ENCODE data around the gene DZIP1L. TPM values are rescaled to one million over a fixed set of nuclear protein-coding genes. Genes with fewer than 3 reads are reported as not detected.

Gene DZIP1L
- total and polyA plus RNA-seq, 2 experiments from 2014 or later = 10.6 to 19.5 TPM

DNA sequence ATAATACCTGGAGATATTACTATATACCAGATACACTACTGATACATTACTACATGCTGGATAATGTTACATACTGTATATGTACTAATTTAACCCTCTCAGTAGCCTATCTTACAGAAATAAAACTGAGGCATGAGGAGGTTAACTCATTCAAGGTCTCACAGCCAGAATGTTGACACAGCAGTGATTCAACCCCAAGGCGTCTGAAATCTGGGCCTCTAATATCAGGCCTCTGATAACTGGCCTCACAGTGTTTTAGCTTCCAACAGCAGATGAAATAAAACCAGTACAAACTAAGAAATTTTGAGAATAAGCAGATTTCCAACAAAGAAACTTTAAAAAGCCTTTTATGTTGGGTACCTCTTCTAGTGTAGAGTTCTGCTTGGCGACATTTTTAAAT is 23.4 kb downstream of the DZIP1L start:
- no peak overlapping the region for H3K4me3 ChIP-seq
- no peak overlapping the region for H2AFZ ChIP-seq
- no peaks in the 10 kb centered on the region for H3F3A ChIP-seq (replicated peaks; ENCODE audit: low read depth)
- H3K27ac Mint-ChIP-seq = no peak overlapping the region
- peaks cover 5% of the 10 kb centered on the region; the same call in 2 of the 3 replicates for H3K4me1 Mint-ChIP-seq
- H3K27ac ChIP-seq (ENCODE audit: low read depth) = no peak overlapping the region
- ATAC-seq (no peak), DNase-seq (ENCODE audit: low spot score) (no peak)
- peaks cover 37% of the 10 kb centered on the region for H3K36me3 Mint-ChIP-seq (ENCODE audit: low read depth)
- H3K4me3 Mint-ChIP-seq = no peak overlapping the region
- H3K27me3 Mint-ChIP-seq (ENCODE audit: insufficient read depth, low read depth, poor library complexity) = peaks cover 2% of the 10 kb centered on the region
- 0 out of 2 replicates have a peak, but pooled peaks cover 6% of the 10 kb centered on the region for H3K36me3 ChIP-seq (ENCODE audit: insufficient read depth)
- no peaks in the 10 kb centered on the region for H3K27me3 ChIP-seq (ENCODE audit: insufficient read depth)
- no peak overlapping the region for H3K4me2 ChIP-seq
- no peaks in the 10 kb centered on the region for H3K79me2 ChIP-seq (replicated peaks; ENCODE audit: insufficient read depth)
- TF ChIP-seq JUNB (IDR thresholded peaks at IDR 0.05; ENCODE audit: unreplicated experiment) = no peak
- TF ChIP-seq ZNF114 (CRISPR knock-in tag; IDR thresholded peaks at IDR 0.05) = no peak
- TF ChIP-seq, protein P1, sequence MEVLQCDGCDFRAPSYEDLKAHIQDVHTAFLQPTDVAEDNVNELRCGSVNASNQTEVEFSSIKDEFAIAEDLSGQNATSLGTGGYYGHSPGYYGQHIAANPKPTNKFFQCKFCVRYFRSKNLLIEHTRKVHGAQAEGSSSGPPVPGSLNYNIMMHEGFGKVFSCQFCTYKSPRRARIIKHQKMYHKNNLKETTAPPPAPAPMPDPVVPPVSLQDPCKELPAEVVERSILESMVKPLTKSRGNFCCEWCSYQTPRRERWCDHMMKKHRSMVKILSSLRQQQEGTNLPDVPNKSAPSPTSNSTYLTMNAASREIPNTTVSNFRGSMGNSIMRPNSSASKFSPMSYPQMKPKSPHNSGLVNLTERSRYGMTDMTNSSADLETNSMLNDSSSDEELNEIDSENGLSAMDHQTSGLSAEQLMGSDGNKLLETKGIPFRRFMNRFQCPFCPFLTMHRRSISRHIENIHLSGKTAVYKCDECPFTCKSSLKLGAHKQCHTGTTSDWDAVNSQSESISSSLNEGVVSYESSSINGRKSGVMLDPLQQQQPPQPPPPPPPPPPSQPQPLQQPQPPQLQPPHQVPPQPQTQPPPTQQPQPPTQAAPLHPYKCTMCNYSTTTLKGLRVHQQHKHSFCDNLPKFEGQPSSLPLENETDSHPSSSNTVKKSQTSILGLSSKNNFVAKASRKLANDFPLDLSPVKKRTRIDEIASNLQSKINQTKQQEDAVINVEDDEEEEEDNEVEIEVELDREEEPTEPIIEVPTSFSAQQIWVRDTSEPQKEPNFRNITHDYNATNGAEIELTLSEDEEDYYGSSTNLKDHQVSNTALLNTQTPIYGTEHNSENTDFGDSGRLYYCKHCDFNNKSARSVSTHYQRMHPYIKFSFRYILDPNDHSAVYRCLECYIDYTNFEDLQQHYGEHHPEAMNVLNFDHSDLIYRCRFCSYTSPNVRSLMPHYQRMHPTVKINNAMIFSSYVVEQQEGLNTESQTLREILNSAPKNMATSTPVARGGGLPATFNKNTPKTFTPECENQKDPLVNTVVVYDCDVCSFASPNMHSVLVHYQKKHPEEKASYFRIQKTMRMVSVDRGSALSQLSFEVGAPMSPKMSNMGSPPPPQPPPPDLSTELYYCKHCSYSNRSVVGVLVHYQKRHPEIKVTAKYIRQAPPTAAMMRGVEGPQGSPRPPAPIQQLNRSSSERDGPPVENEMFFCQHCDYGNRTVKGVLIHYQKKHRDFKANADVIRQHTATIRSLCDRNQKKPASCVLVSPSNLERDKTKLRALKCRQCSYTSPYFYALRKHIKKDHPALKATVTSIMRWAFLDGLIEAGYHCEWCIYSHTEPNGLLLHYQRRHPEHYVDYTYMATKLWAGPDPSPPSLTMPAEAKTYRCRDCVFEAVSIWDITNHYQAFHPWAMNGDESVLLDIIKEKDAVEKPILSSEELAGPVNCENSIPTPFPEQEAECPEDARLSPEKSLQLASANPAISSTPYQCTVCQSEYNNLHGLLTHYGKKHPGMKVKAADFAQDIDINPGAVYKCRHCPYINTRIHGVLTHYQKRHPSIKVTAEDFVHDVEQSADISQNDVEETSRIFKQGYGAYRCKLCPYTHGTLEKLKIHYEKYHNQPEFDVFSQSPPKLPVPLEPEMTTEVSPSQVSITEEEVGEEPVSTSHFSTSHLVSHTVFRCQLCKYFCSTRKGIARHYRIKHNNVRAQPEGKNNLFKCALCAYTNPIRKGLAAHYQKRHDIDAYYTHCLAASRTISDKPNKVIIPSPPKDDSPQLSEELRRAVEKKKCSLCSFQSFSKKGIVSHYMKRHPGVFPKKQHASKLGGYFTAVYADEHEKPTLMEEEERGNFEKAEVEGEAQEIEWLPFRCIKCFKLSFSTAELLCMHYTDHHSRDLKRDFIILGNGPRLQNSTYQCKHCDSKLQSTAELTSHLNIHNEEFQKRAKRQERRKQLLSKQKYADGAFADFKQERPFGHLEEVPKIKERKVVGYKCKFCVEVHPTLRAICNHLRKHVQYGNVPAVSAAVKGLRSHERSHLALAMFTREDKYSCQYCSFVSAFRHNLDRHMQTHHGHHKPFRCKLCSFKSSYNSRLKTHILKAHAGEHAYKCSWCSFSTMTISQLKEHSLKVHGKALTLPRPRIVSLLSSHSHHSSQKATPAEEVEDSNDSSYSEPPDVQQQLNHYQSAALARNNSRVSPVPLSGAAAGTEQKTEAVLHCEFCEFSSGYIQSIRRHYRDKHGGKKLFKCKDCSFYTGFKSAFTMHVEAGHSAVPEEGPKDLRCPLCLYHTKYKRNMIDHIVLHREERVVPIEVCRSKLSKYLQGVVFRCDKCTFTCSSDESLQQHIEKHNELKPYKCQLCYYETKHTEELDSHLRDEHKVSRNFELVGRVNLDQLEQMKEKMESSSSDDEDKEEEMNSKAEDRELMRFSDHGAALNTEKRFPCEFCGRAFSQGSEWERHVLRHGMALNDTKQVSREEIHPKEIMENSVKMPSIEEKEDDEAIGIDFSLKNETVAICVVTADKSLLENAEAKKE (CRISPR knock-in tag; IDR thresholded peaks at IDR 0.05) = no peak
- no peak for TF ChIP-seq CREB1 (CRISPR knock-in tag; IDR thresholded peaks at IDR 0.05; ENCODE audit: low read depth)
- TF ChIP-seq, protein P2, sequence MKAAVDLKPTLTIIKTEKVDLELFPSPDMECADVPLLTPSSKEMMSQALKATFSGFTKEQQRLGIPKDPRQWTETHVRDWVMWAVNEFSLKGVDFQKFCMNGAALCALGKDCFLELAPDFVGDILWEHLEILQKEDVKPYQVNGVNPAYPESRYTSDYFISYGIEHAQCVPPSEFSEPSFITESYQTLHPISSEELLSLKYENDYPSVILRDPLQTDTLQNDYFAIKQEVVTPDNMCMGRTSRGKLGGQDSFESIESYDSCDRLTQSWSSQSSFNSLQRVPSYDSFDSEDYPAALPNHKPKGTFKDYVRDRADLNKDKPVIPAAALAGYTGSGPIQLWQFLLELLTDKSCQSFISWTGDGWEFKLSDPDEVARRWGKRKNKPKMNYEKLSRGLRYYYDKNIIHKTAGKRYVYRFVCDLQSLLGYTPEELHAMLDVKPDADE (IDR thresholded peaks at IDR 0.05) = no peak
- no peak for TF ChIP-seq POLR2AphosphoS5 (IDR thresholded peaks at IDR 0.05; ENCODE audit: low read depth)
- no peak for TF ChIP-seq NANOG (IDR thresholded peaks at IDR 0.05; ENCODE audit: borderline replicate concordance)
- TF ChIP-seq STAT1 (IDR thresholded peaks at IDR 0.05; ENCODE audit: unreplicated experiment) = no peak
- TF ChIP-seq, protein P3, sequence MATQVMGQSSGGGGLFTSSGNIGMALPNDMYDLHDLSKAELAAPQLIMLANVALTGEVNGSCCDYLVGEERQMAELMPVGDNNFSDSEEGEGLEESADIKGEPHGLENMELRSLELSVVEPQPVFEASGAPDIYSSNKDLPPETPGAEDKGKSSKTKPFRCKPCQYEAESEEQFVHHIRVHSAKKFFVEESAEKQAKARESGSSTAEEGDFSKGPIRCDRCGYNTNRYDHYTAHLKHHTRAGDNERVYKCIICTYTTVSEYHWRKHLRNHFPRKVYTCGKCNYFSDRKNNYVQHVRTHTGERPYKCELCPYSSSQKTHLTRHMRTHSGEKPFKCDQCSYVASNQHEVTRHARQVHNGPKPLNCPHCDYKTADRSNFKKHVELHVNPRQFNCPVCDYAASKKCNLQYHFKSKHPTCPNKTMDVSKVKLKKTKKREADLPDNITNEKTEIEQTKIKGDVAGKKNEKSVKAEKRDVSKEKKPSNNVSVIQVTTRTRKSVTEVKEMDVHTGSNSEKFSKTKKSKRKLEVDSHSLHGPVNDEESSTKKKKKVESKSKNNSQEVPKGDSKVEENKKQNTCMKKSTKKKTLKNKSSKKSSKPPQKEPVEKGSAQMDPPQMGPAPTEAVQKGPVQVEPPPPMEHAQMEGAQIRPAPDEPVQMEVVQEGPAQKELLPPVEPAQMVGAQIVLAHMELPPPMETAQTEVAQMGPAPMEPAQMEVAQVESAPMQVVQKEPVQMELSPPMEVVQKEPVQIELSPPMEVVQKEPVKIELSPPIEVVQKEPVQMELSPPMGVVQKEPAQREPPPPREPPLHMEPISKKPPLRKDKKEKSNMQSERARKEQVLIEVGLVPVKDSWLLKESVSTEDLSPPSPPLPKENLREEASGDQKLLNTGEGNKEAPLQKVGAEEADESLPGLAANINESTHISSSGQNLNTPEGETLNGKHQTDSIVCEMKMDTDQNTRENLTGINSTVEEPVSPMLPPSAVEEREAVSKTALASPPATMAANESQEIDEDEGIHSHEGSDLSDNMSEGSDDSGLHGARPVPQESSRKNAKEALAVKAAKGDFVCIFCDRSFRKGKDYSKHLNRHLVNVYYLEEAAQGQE (IDR thresholded peaks at IDR 0.05; ENCODE audit: unreplicated experiment) = no peak
- no peak for TF ChIP-seq EZH2phosphoT487 (IDR thresholded peaks at IDR 0.05; ENCODE audit: unreplicated experiment)
- TF ChIP-seq ZNF331 (CRISPR knock-in tag; IDR thresholded peaks at IDR 0.05; ENCODE audit: low read depth) = no peak
- TF ChIP-seq, protein P4, sequence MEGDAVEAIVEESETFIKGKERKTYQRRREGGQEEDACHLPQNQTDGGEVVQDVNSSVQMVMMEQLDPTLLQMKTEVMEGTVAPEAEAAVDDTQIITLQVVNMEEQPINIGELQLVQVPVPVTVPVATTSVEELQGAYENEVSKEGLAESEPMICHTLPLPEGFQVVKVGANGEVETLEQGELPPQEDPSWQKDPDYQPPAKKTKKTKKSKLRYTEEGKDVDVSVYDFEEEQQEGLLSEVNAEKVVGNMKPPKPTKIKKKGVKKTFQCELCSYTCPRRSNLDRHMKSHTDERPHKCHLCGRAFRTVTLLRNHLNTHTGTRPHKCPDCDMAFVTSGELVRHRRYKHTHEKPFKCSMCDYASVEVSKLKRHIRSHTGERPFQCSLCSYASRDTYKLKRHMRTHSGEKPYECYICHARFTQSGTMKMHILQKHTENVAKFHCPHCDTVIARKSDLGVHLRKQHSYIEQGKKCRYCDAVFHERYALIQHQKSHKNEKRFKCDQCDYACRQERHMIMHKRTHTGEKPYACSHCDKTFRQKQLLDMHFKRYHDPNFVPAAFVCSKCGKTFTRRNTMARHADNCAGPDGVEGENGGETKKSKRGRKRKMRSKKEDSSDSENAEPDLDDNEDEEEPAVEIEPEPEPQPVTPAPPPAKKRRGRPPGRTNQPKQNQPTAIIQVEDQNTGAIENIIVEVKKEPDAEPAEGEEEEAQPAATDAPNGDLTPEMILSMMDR (conservative IDR thresholded peaks at IDR 0.05; ENCODE audit: low read depth in 2 of 2) = no peak
- no peak for TF ChIP-seq EZH2 (IDR thresholded peaks at IDR 0.05; ENCODE audit: low read depth, unreplicated experiment)
- H3K4me1 ChIP-seq (ENCODE audit: insufficient read depth) = no peaks in the 10 kb centered on the region
- peaks cover 5% of the 10 kb centered on the region; the same call in 1 of the 3 replicates for H3K9me3 Mint-ChIP-seq
- no peaks in the 10 kb centered on the region for H3K9me2 ChIP-seq (ENCODE audit: insufficient read depth)
- H4K20me1 ChIP-seq (replicated peaks; ENCODE audit: insufficient read depth) = 0 out of 2 replicates have a peak, but pooled peaks cover 3% of the 10 kb centered on the region

All from GM23338 (cell line).